Activated CD8-positive, alpha-beta memory T cell treated with anti-CD3 and anti-CD28 coated beads, Interleukin-2, amount 50 U/mL, for 24 hours (primary cell): ENCODE data around the gene RAD21L1.
A peak's percentile ranks its signal among the peaks of the same experiment; 100 is the strongest.
"Not testable (repeated sequence)": the region's sequence is repeated elsewhere in the genome, so short reads cannot be mapped to it uniquely, and the experiment has no call there.

ENCODE experiments used
- DNase-seq: peaks from one replicate; pipeline ENCODE4 v3.0.0-alpha.2; 2020; ENCODE audit errors: extremely low read depth

Gene RAD21L1

GRCh38 chr20:1199212-1199873, 26.5 kb upstream of the RAD21L1 start:
- DNase-seq = no peak

- no peak for DNase-seq
Measured at GRCh38 chr20:1199964-1200363, 25.9 kb upstream of the RAD21L1 start.

- DNase-seq = no peak
Measured at GRCh38 chr20:1202762-1203504, 22.9 kb upstream of the RAD21L1 start, which contains the start of gene C20orf202. C20orf202 (plus strand) TSS chr20:1203454; CDS start chr20:1203586, 132 bp downstream.

- no peak for DNase-seq
Measured at GRCh38 chr20:1203630-1204029, 22.2 kb upstream of the RAD21L1 start.

GRCh38 chr20:1204113-1204512, 21.7 kb upstream of the RAD21L1 start:
- no peak for DNase-seq

DNA sequence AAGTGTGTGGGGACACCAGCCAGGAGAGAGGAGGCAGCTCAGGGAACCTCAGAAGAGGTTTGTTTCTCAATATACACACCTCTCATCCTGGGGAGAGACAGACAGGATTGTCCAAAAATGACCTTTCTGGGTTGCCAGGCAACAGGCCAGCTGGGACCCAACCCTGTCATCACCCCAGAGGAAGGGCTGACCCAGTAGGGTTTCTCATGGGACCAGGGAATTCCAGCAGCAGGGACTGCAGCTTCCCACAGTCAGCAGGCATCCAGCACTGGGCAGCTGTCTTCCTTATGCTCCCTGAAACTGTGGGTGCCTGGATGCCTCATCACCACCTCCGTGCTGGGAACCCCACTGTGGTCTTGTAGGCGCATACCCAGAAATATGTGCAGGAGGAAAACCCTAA, 21.3 kb upstream of the RAD21L1 start:
- no peak for DNase-seq

GRCh38 chr20:1205802-1206201, 20.0 kb upstream of the RAD21L1 start:
- DNase-seq = no peak

DNA sequence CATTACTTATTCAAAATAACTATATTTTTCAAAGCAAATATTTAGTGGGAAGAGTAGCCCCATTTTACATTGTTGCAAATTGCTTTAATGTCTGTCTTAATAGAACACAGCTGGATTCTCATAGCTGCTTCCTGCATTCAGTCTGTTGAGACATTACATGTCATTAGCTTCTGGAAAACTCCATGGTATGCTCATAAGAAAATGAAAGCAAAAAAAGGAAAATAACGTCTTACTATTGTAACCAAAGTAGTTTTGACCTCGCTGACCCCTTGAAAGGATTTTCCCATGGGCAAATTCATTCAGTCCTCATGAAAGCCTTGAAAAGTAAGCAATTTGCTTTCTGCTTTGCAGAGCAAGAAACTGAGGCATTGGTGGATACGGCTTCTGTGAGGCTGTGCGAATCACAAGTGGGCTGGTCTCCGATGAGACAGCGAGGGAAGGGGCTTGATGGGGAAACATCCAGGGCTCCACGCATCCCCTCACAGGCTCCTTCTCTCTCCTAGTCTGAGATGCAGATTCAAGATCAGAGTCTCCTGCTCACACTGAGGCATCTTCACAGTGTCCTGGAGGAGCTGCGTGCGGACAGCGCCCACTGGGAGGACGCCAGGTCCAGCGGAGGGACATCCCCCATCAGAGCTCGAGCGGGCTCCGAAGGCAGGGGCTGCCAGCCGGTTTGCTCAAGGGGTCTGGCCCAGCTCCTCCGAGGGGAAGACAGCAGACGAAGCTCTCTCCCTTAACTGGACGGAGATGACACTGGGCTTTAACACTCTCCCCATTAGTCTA, 19.3 kb upstream of the RAD21L1 start:
- DNase-seq = no peak

DNA sequence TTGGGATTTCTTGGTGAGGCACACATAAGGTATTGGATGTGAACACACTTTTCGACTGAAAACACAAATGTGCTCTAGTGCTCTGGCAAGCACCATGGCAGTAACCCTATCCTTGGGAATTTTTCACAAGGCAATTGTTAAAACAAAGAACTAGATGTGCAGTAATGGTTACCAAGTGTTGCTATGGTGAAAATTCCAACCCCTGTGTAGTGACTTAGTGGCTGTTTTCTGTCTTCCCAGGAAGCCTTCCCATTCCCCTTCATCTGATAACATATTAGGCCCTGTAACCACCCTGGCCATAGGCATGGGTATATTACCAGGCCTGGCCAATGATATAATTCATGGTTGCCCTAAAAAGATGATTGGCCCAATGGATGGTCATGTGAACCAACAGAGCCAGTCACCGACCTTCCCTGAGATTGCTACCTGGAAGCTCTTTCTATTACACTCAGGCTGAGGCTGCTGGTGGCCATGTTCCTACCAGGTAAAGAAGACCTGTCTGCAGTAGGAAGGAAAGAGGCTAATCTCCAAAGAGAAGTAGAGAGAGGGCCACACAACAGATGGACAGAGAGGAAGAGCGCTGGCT, 18.5 kb upstream of the RAD21L1 start:
- no peak for DNase-seq

- DNase-seq = no peak
Measured at GRCh38 chr20:1209447-1210387, 16.1 kb upstream of the RAD21L1 start.

DNA sequence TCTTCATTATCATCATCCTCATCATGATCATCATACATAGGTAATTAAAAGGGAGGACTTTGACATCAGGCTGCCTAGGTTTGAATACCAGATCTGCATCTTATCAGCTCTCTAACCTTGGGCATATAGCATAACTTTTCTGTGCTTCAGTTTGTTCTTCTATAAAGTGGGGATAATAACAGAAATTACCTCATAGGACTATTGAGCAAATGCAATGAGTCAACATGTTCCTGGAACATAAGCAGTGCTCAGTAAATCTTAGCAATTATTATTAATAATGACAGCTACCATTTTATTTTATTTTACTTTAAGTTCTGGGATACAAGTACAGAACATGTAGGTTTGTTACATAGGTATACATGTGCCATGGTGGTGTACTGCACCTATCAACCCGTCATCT, 15.3 kb upstream of the RAD21L1 start:
- DNase-seq = no peak

GRCh38 chr20:1212023-1212422, 13.8 kb upstream of the RAD21L1 start:
- no peak for DNase-seq

DNA sequence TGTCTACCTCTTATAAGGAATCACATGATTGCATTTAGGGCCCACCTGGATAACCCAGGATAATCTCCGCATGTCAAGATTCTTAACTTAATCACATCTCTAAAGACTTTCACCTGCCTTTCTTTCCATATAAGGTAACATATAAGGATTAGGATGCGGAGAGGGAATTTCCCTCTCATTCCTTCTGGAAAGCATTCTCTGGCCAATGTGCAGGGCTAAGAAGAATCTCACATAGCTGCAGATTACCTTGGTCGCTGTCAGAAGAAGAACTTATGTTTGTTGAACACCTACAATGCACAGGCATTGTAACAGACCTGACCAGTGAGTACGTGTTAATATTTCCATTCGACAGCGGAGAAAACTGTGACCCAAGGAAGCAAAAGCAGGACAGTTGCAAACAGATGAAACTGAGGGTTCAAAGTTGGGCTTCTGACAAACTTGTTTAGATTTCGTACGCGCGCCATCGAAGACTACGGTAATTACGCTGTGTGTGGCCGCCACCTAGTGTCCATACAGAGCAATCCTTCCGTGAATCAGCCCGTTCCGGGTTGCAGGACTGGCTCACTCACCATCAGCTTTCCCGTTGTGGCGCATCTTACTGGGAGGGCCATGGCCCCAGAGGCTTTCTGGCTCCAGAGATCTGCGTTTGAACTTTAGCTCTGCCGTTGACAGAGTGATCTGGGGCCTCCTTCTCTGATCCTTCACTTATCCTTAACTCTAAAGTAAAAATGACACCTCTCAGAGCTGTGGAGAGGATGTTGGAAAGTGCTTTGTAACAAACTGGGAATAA, 13.0 kb upstream of the RAD21L1 start:
- DNase-seq = peak; percentile 45

DNA sequence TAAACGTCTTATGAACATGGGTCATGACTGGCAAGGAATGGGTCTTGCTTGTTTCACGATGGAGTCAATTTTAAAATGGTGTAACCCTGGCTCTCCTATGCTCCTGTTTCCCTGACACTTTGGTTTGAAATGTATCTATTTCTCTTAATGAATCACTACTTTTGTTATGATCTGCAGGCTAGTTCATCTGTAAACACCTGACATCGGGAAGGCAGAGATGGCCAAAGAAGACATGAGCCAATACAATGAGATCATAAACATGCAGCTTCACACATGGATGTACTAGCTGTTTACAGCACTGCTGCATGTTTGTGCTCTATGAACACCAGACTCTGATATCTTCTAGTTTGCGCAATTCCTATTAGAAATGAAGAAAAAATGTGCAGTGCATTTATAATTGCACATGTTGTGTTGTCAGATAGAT, 11.0 kb upstream of the RAD21L1 start:
- no peak for DNase-seq

DNA sequence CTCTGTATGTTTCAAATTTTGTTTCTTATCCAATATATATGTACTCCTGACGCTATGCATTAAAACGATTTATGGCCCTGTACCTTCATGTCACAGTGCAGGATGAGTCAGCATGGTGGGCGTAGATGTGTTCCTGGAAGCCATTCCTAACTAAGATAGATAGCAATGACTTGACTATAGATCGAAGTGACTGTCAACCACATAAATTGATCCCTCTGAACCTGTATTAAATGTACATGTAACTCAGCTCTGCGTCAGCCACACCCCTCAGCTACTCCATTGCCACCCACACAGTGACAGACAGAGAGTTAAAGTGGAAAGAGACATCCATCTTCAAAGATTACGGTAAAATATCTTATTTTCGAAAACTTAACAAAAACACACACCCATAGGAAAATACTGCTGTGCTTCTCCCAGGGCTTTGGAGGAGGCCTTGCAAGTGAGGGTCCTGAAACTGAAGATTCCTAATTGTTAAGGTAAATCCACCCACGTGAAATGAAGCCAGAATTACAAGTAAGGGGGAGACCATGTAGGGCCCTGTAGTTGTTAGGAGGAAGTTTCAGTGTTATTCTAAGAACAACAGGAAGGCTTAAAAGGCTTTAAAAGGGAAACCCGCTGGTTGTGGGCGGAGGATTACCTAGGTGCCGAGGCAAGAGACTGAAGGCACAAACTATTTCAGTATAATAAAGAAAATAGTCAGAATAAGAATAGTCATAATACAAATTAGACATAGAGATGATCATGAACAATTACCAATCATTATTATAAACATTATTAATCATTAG, 10.3 kb upstream of the RAD21L1 start:
- no peak for DNase-seq

GRCh38 chr20:1216527-1217427, 9.1 kb upstream of the RAD21L1 start:
- DNase-seq = not testable (repeated sequence)

- DNase-seq = not testable (repeated sequence)
Measured at GRCh38 chr20:1222750-1223149, 3.1 kb upstream of the RAD21L1 start.

- no peak for DNase-seq
Measured at GRCh38 chr20:1224205-1224890, 1.5 kb upstream of the RAD21L1 start.
